SU-DHL-6 (cell line): ENCODE data around the gene SLC44A1.

Experiments used
- H2AFZ ChIP-seq: fragments of 200-600 bp; sonication (generic); 2 replicates; pipeline ENCODE4 v1.6.1; 2014; ENCODE audit warnings: low read depth, mild to moderate bottlenecking, moderate library complexity, mixed read lengths, antibody characterized with exemption, low read length; ENCODE audit not compliant: severe bottlenecking
- H3F3A ChIP-seq: fragments of 200-600 bp; shearing (Covaris generic); 2 replicates; pipeline ENCODE4 v1.6.0; 2016; ENCODE audit warnings: antibody characterized with exemption, mild to moderate bottlenecking; ENCODE audit not compliant: insufficient read depth
- H3K27ac ChIP-seq: fragments of 200-600 bp; sonication (generic); 2 replicates; pipeline ENCODE4 v1.5.1; 2016; ENCODE audit warnings: low read depth, mild to moderate bottlenecking, low read length, moderate library complexity, mixed read lengths
- H3K27me3 ChIP-seq: fragments of 200-600 bp; sonication (generic), shearing (Covaris generic); 2 replicates; pipeline ENCODE4 v1.6.0; 2014; ENCODE audit warnings: mild to moderate bottlenecking, low read length
- H3K36me3 ChIP-seq: fragments of 200-600 bp; sonication (generic); 2 replicates; pipeline ENCODE4 v1.6.1; 2014; ENCODE audit warnings: mild to moderate bottlenecking, low read length, mixed read lengths
- H3K4me2 ChIP-seq: fragments of 300-600, 200-600 bp; shearing (Covaris generic), sonication (generic); 2 replicates; pipeline ENCODE4 v1.6.0; 2014; ENCODE audit warnings: low read length, low read depth, mild to moderate bottlenecking; ENCODE audit not compliant: poor library complexity, severe bottlenecking
- H3K4me3 ChIP-seq: fragments of 200-600 bp; sonication (generic); 2 replicates; pipeline ENCODE4 v1.5.1; 2014; ENCODE audit warnings: antibody characterized with exemption, low read length, mild to moderate bottlenecking, mixed read lengths; ENCODE audit not compliant: insufficient read depth, poor library complexity, severe bottlenecking
- H3K79me2 ChIP-seq: fragments of 200-600 bp; sonication (generic); 2 replicates; pipeline ENCODE4 v1.6.1; 2014; ENCODE audit warnings: mild to moderate bottlenecking, low read length, moderate library complexity; ENCODE audit not compliant: insufficient read depth
- H3K9ac ChIP-seq: fragments of 200-600 bp; sonication (generic); 2 replicates; pipeline ENCODE4 v1.7.0; 2014; ENCODE audit warnings: mild to moderate bottlenecking, low read length
- H3K9me2 ChIP-seq: fragments of 200-600 bp; sonication (generic); replicated peaks from 2 replicates; pipeline ENCODE4 v1.6.1; 2014; ENCODE audit warnings: low read length; ENCODE audit not compliant: insufficient read depth
- H3K9me3 ChIP-seq: fragments of 200-600 bp; sonication (generic); 2 replicates; pipeline ENCODE4 v1.6.1; 2014; ENCODE audit warnings: low read length, mixed read lengths; ENCODE audit not compliant: insufficient read depth
- H4K20me1 ChIP-seq: fragments of 200-600 bp; sonication (generic); 2 replicates; pipeline ENCODE4 v1.6.1; 2014; ENCODE audit warnings: low read depth, mild to moderate bottlenecking, antibody characterized with exemption, low read length, moderate library complexity, mixed read lengths
- CTCF ChIP-seq: fragments of 200-600 bp; sonication (generic); IDR thresholded peaks from one replicate; pipeline ENCODE4 v1.5.1; 2017; ENCODE audit warnings: antibody characterized with exemption, mild to moderate bottlenecking, low read length, moderate library complexity; ENCODE audit not compliant: insufficient read depth, poor library complexity, severe bottlenecking
- EZH2phosphoT487 ChIP-seq: fragments of 200-600 bp; sonication (generic), shearing (Covaris generic); conservative IDR thresholded peaks from 2 replicates; pipeline ENCODE4 v1.6.1; 2018; ENCODE audit warnings: mild to moderate bottlenecking, antibody characterized with exemption, low read length, moderate library complexity, mixed read lengths

The SLC44A1 gene

GRCh38 chr9:105282870-105283621, 38.6 kb downstream of the SLC44A1 start:
- Histone ChIP-seq H2AFZ (no peak overlapping the region), H3K4me2 (no peak overlapping the region), H3K27me3 (no peaks in the 10 kb centered on the region), H3K4me3 (no peak overlapping the region), H3F3A (no peaks in the 10 kb centered on the region), H3K9ac (no peak overlapping the region), H3K9me3 (no peaks in the 10 kb centered on the region), H3K9me2 (no peaks in the 10 kb centered on the region), H4K20me1 (no peaks in the 10 kb centered on the region), H3K36me3 (no peaks in the 10 kb centered on the region), H3K79me2 (no peaks in the 10 kb centered on the region), H3K27ac (no peak overlapping the region)
- no peak for TF ChIP-seq EZH2phosphoT487
- TF ChIP-seq CTCF = no peak

- Histone ChIP-seq H3K4me2 (no peak overlapping the region), H3K27ac (no peak overlapping the region), H3K9ac (no peak overlapping the region), H4K20me1 (no peaks in the 10 kb centered on the region), H2AFZ (no peak overlapping the region), H3K79me2 (no peaks in the 10 kb centered on the region), H3K36me3 (no peaks in the 10 kb centered on the region), H3K27me3 (no peaks in the 10 kb centered on the region), H3K4me3 (no peak overlapping the region), H3F3A (no peaks in the 10 kb centered on the region), H3K9me2 (no peaks in the 10 kb centered on the region), H3K9me3 (no peaks in the 10 kb centered on the region)
- no peak for TF ChIP-seq CTCF
- no peak for TF ChIP-seq EZH2phosphoT487
These were observed 39.3 kb downstream of the SLC44A1 start for GRCh38 chr9:105283795-105284194.

- Histone ChIP-seq H3K9me3 (no peaks in the 10 kb centered on the region), H3K9ac (no peak overlapping the region), H3K79me2 (no peaks in the 10 kb centered on the region), H3K36me3 (no peaks in the 10 kb centered on the region), H3K27me3 (no peaks in the 10 kb centered on the region), H3F3A (no peaks in the 10 kb centered on the region), H3K27ac (no peak overlapping the region), H3K4me2 (no peak overlapping the region), H4K20me1 (no peaks in the 10 kb centered on the region; the same call in 1 of the 2 replicates), H2AFZ (no peak overlapping the region), H3K4me3 (no peak overlapping the region), H3K9me2 (no peaks in the 10 kb centered on the region)
- TF ChIP-seq CTCF (no peak), EZH2phosphoT487 (no peak)
These were observed 40.0 kb downstream of the SLC44A1 start for GRCh38 chr9:105284463-105284862.
